HG03558 (cell line): ENCODE results near the gene CADM2.

ENCODE experiments used
- ATAC-seq: cut with Tn5 transposase; IDR thresholded peaks from one replicate; pipeline ENCODE4 v1.9.1; 2021; ENCODE audit warnings: moderate number of reproducible peaks; ENCODE audit not compliant: unreplicated experiment; ENCODE audit errors: extremely low read depth

Gene CADM2

GRCh38 chr3:85298032-85298431 is 339.2 kb downstream of the CADM2 start:
- no peak for ATAC-seq

DNA sequence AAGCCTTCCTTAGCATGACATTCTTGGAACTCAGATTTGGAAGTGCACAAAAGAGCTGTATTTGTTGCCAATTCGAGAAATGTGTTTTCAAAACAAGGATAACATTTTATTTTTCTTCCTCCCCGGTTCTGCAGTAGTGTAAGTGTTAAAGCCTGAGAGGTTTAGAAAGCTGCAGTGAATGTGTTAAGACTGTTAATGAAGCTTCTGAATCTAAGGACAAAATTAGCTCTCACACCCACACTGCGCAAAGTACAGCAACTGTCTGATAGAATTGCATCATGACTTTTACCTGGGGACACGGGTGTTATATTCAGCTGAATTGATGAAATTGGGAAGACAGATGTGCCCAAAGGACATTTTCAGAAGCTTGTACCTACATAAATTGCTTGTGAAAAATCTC is 344.4 kb downstream of the CADM2 start:
- ATAC-seq: no peak

DNA sequence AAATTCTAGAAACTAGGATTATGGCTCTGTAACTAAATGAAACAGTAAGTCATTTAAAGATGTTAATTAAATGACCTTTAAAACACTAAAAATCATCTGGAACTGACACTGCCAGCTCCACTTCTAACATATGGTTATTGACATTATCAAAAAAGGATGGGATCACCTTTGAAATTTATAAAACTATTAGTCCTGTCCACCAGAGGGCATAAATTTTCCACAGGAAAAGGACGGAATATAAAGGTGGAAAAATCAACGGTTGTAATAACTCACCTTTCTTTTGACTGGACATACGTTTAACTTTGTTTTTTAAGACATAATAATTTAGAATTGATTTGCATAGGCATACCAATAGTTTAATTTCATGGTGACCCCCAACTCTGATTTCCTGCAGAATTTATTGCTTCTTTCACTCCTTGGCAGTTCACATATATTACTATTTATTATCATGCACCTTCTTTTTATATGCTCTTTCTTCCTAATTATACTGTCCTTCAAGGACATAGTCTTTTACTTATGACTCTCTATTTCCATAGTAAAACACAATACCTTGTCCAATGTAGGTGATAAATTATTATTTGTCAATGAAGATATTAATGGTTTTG is 345.7 kb downstream of the CADM2 start:
- ATAC-seq: no peak

DNA sequence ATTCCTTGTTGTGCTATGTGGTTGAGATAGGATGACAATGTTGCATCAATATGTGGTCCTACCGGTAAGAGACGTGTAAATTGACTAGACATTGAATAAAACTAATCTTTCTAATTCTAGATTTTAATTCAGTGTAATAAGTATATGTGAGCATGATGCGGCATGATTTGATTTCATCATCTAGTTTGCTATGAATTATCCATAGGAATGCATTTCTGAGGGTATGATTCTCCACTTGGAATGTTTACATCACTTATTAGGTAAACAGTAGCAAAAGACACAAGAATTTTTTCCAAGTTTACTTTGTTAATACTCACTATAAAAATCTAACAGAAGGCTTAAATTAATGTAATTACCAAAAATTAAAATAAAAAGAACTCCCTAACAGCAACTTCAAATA is 353.5 kb downstream of the CADM2 start:
- no peak for ATAC-seq

- ATAC-seq: no peak
Observed at GRCh38 chr3:85313380-85313779, 354.6 kb downstream of the CADM2 start.

- ATAC-seq: no peak
Observed at GRCh38 chr3:85316252-85316651, 357.5 kb downstream of the CADM2 start.

- ATAC-seq: no peak
Observed at GRCh38 chr3:85321892-85322291, 363.1 kb downstream of the CADM2 start.

DNA sequence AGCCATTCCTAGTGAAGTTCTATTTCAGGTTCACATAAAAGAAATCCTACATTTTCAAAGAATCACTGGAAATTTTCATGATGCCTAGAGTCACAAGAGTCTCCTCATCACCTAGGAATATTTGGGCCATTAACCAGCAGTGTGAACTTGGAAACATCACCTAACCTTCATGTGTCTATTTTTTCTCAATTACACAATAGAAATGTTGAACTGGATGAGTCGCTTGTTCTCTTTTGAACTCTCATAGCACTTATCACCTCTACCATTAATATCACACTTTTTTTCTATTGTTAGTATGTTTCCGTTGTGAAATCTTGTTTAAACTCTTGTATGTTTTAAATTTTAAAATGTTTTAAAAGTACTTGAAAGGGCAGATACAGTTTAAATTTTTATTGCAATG is 371.3 kb downstream of the CADM2 start:
- ATAC-seq: no peak

GRCh38 chr3:85337895-85338294 is 379.1 kb downstream of the CADM2 start:
- ATAC-seq: no peak

DNA sequence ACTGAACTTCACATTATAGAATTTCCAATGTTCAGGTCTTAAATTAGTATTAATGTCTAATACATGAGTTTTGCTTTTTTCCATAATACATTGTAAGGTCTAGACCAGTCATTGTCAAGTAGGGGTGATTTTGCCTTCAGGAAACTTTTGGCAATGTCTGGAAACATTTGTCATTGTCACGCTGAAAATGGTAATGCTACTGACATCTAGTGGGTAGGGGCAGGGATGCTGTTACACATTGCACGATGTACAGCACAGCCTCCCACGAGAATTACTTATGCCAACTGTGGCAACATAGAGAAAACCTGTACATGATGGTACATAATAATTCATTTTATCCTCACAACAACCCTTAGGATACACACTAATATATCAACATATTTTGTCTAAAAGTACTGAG is 384.1 kb downstream of the CADM2 start:
- ATAC-seq: no peak

DNA sequence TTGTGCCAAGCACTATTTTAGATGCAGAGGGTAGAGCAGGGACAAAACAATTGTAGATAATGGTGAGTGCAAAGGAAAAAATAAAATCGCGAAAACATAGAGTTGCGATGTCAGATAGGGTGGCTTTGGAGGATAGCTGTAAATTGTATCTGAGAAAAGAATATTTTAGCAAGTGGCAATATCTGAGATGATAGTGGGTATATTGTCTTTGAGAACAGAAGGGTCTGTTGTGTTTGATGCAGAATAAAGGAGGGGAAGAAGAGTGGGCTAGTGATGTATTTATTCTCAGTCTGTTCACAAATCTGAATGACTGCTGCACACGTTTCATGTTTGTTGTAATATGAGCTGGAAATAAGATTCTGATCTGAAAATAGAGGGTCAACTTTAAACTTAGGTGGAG is 396.8 kb downstream of the CADM2 start:
- no peak for ATAC-seq

- ATAC-seq: no peak
Observed at GRCh38 chr3:85360742-85361387, 402.1 kb downstream of the CADM2 start.

DNA sequence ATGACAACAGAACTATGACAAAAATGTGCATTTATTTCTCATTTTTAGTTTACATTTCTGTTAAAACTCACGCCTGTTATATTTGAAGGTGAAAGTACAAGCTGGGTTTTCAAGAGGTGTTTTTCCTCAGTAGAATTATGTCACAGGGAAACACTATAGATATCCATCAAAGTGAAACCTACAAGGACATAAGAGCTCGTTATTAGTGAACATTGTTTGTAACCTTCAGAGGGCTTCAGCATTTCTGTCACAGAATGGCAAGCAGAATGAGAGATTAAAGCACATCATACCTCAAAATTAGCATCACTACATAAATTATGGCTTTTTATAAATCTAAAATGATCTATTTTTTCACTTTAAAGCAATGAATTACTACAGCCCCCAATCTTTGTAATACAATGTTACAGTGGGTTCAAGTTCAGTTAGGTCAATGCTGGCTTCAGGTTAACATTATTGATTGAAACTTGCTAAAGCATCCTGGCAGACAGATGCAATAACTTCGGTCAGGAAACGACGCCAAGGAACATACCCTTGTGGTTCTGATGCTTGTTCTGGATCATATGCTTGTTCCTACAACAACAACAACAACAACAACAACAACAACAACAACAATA is 405.6 kb downstream of the CADM2 start:
- ATAC-seq: no peak

GRCh38 chr3:85370341-85370740 is 411.6 kb downstream of the CADM2 start:
- no peak for ATAC-seq

GRCh38 chr3:85376131-85376530 is 417.3 kb downstream of the CADM2 start:
- ATAC-seq: no peak

DNA sequence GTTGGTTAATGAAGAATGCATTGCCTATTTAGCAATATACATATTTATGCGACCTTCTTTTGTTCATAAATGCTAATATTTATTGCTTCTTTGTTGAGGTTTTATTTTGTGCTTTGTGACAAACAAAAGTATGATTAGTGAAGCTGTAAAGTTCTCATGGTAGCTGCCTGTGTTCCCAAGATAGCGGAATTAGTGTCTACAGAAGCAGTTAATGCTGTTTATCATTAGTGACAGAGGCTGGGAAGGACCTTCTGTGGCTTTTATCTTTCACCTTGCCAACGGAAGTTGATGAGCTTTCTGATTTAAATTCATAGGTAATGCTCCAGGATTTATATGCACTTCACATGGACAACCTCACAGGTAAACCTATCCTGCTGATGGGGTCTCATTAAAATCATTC is 418.3 kb downstream of the CADM2 start:
- no peak for ATAC-seq

GRCh38 chr3:85384372-85384771 is 425.6 kb downstream of the CADM2 start:
- no peak for ATAC-seq

DNA sequence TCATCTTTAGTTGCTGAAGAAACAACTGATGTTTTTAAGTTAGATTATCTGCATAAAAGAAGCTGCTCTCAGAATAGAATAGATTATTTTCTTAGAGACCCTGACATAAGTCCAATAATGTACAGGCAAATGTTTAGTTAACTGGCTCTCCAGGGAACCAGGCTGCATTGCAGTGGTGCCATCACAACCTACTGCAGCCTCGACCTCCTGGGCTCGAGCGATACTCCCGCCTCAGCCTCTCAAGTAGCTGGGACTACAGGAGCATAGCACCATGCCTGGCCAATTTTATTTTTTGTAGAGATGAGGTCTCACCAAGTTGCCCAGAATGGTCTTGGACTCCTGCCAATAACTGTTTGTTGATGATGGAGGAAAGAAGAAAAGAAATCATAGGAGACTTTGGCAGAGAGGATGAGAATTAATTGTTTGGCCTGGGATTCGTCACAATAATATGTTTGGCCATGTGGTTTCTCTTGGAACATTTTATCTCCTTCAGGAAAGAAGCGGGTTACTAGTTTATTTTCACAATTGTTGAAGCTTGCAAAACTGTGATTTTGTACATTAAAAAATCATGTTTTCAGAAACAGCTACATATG is 429.2 kb downstream of the CADM2 start:
- ATAC-seq: no peak

DNA sequence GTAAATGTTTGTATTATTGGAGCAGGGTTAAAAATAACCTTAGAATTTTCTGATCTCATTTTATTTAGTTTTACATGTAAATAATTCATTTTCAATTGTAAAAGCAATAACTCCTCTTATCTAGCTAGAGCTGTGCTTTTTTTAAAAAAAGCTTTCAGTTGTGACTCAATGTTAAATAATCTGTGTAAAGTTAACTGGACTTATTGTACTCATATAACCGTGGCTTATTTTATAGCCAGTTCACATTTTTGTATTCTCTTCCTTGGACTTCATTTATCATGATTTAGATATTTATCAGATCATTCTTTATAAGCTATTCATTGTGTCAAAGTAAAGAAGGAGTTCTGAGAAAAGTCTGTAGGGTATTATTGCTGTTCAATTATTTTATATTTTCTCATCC is 435.6 kb downstream of the CADM2 start:
- no peak for ATAC-seq

- ATAC-seq: no peak
Observed at GRCh38 chr3:85397434-85397833, 438.6 kb downstream of the CADM2 start.

GRCh38 chr3:85426121-85426520 is 467.3 kb downstream of the CADM2 start:
- no peak for ATAC-seq

GRCh38 chr3:85427467-85427866 is 468.7 kb downstream of the CADM2 start:
- no peak for ATAC-seq
